NCI-H2107 treated with DMSO at 0.1 percent for 48 hours (cell line): Measurements from ENCODE around the gene ANKRD40CL.

ENCODE experiments used
- DNase-seq: peaks from one replicate; lab custom pipeline; 2025; ENCODE audit not compliant: unreplicated experiment; lab: John Stamatoyannopoulos, UW

The ANKRD40CL gene

GRCh38 chr17:50719144-50719923 is 48.0 kb downstream of the ANKRD40CL start, which contains the start of gene LUC7L3:
Gene LUC7L3, plus strand, starts transcription at chr17:50719603. Its CDS starts 130 bp downstream, at chr17:50719733.
- DNase-seq, result peak; percentile 81

GRCh38 chr17:50715471-50715870 is 51.8 kb downstream of the ANKRD40CL start:
- no peak for DNase-seq

- DNase-seq, result no peak
These were observed 54.7 kb downstream of the ANKRD40CL start for GRCh38 chr17:50712641-50713040.
